ENCODE data around the gene COL4A2. TPM values are rescaled to one million over a fixed set of nuclear protein-coding genes. Genes with fewer than 3 reads are reported as not detected.

The COL4A2 gene
- total and polyA plus RNA-seq, 4 donors, result 8.0 to 45.2 (median 40.3) TPM

- no peaks in the 10 kb centered on the region for H3K36me3 ChIP-seq (ENCODE audit: control insufficient read depth in 4 of 4, insufficient read depth in 3 of 4, low read depth in 1 of 4, low read length in 3 of 4)
- no peak for DNase-seq (ENCODE audit: low spot score)
- H3K9ac ChIP-seq (ENCODE audit: low read depth in 1 of 2, low read length in 2 of 2), result no peak overlapping the region
- no peak overlapping the region for H3K27ac ChIP-seq (ENCODE audit: low read depth in 1 of 2, low read length in 2 of 2)
- no peaks in the 10 kb centered on the region for H3K9me3 ChIP-seq (ENCODE audit: control insufficient read depth in 4 of 4, low read length in 3 of 4)
- H3K4me3 ChIP-seq (ENCODE audit: low read depth in 1 of 3, low read length in 3 of 3), result no peak overlapping the region
- H3K27me3 ChIP-seq (ENCODE audit: control insufficient read depth in 4 of 4, insufficient read depth in 4 of 4, low read length in 3 of 4), result peaks cover 0 to 11% (median 1%) of the 10 kb centered on the region in 4 donors
- H3K4me1 ChIP-seq (ENCODE audit: control insufficient read depth in 4 of 4, insufficient read depth in 4 of 4, low read length in 3 of 4), result no peaks in the 10 kb centered on the region
- TF ChIP-seq CTCF (IDR thresholded peaks at IDR 0.05; ENCODE audit: low read depth, low read length, missing input control) (no peak), NR2F2 (IDR thresholded peaks at IDR 0.05) (no peak), GABPA (IDR thresholded peaks at IDR 0.05 in 1 of 2, conservative IDR thresholded peaks at IDR 0.05 in 1 of 2) (no peak), SP1 (IDR thresholded peaks at IDR 0.05) (no peak)
- WGBS, result 84% methylated on average over 10 of the region's 10 CpGs
Observed at GRCh38 chr13:110374431-110375370, 67.6 kb downstream of the COL4A2 start.

DNA sequence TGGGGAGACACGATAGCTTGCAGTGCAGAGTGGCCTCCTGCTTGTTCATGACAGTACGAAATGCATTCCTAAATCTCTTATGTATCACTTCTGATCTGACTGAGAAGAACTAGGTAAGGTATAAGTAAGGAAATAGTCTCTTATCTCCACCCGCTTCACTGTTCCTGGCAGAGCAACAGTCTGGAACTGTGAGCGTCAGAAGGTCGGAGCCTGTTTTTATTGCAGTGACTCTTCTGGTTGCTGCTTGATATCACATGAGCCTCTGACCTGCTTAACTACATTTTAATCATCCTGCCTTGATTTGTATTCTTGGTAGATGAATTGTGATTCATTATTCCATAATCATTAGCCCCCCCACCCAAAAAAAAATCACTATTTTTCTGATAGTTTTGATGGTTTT lies 69.0 kb downstream of the COL4A2 start:
- TF ChIP-seq ATF3 (IDR thresholded peaks at IDR 0.05) (no peak), CTCF (IDR thresholded peaks at IDR 0.05; ENCODE audit: low read depth, low read length, missing input control) (no peak), MAX (IDR thresholded peaks at IDR 0.05) (no peak), EGR1 (IDR thresholded peaks at IDR 0.05; ENCODE audit: low read depth in 2 of 2) (no peak), FOXA1 (IDR thresholded peaks at IDR 0.05) (no peak), NR2F2 (IDR thresholded peaks at IDR 0.05) (no peak), ZBTB33 (IDR thresholded peaks at IDR 0.05) (no peak), RAD21 (IDR thresholded peaks at IDR 0.05) (no peak), YY1 (IDR thresholded peaks at IDR 0.05) (no peak), JUND (IDR thresholded peaks at IDR 0.05) (no peak), GABPA (IDR thresholded peaks at IDR 0.05 in 1 of 2, conservative IDR thresholded peaks at IDR 0.05 in 1 of 2) (no peak), REST (IDR thresholded peaks at IDR 0.05) (no peak), SP1 (IDR thresholded peaks at IDR 0.05) (no peak), HNF4G (IDR thresholded peaks at IDR 0.05) (no peak)
- 70% methylated on average over 5 of the region's 5 CpGs for WGBS
- Histone ChIP-seq H3K36me3 (ENCODE audit: control insufficient read depth in 4 of 4, insufficient read depth in 3 of 4, low read depth in 1 of 4, low read length in 3 of 4) (no peaks in the 10 kb centered on the region), H3K9me3 (ENCODE audit: control insufficient read depth in 4 of 4, low read length in 3 of 4) (no peaks in the 10 kb centered on the region), H3K4me3 (ENCODE audit: low read depth in 1 of 3, low read length in 3 of 3) (no peak overlapping the region), H3K4me1 (ENCODE audit: control insufficient read depth in 4 of 4, insufficient read depth in 4 of 4, low read length in 3 of 4) (no peaks in the 10 kb centered on the region), H3K27ac (ENCODE audit: low read depth in 1 of 2, low read length in 2 of 2) (no peak overlapping the region), H3K9ac (ENCODE audit: low read depth in 1 of 2, low read length in 2 of 2) (no peak overlapping the region), H3K27me3 (ENCODE audit: control insufficient read depth in 4 of 4, insufficient read depth in 4 of 4, low read length in 3 of 4) (peaks cover 0 to 11% (median 1%) of the 10 kb centered on the region in 4 donors)
- DNase-seq (ENCODE audit: low spot score), result no peak

Measured in liver (tissue), 9 donors.